ENCODE data around the gene LEMD1. TPM values are rescaled to one million over a fixed set of nuclear protein-coding genes. Genes with fewer than 3 reads are reported as not detected.

Gene LEMD1
- total RNA-seq, 1 experiment from 2014 or later, result 0.74 TPM

DNA sequence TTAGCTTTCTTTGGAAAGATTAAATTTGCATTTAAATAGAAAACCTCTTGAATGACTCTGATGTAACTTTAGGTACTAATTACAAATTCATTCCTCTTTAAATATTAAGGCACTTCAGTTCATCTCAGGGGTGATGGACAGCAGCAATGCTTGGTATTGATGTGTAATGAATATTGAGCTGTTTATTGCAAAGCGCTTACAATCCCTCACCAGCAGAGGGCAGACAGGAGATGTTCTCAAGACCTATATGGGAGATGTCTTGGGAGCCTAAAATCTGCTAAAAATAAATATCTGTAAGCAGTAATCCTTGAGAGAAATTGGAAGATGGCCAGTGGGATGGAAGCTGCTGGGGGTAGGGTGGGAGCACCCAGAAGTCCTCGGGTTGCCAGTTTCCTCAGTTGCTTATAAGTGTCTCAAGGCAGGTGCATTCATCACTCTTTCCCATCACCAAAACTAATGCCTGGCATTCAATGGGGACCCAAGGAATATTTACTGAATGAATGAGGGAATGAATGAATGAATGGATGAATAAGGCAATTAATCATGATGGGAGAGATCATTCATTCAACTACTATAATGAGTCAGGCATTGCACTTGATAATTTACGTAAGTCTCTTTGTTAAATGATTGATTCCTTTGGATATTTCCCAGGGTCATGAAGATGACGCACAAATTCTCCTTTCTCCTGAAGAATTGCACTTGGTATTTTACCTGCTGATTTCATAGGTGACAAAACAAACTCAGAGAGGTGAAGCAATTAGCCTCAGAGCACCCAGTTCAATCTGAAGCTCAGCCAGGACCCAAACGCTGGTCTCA, 67.4 kb downstream of the LEMD1 start:
- DNase-seq (ENCODE audit: low read depth), result peak; percentile 75

- no peak for DNase-seq (ENCODE audit: low read depth)
Measured at GRCh38 chr1:205353612-205354011, 68.2 kb downstream of the LEMD1 start.

DNA sequence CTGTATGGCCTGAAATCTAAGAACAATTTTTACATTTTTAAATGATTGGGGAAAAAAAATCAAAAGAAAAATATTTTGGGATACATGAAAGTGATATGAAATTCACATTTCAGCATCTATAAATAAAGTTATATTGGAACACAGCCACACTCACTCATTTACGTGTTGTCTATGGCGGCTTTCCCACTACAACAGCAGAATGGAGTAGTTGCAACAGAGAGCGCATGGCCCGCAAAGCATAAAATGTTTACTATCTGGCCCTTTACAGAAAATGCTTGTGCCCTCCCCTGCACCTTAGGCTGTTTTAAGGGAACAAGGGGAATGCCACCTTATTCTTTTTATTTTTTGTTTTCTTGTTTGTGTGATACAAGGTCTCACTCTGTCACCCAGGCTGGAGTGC, 68.7 kb downstream of the LEMD1 start:
- DNase-seq (ENCODE audit: low read depth), result no peak

DNA sequence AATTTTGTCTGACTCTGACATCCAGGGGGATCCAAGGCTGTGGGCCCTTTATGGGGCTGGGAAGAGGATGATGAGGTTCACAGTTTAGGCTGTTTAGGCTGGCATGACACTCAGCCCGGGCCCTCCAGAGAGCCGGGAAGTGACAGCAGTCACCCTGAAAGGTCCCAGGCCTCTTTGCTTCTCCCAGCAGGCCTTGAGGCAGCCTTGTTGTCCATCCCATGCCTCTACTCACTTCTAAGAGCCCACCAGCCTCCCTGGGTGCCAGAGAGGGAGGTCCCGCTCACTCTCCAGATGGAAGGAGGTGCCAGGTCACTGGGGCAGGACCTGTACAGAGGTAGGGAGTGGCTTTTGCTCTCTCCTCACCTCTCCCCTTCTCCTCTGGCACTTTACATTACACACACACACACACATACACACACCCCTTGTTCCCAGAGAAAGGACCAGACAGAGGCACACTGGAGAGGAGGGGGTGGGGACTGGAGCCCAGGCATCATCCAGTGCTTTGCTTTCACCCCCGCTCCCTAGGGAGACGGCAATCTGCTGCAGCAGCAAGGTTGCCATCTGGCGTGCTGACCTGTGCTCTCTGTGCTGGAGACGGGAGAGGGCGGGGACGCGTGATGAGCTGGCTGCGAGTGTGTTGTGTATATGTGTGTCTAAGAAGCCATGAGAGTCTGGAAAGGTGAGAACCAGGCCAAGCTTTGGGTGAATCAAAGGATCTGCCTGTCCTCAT, 69.7 kb downstream of the LEMD1 start:
- DNase-seq (ENCODE audit: low read depth), result peak; percentile 66

DNA sequence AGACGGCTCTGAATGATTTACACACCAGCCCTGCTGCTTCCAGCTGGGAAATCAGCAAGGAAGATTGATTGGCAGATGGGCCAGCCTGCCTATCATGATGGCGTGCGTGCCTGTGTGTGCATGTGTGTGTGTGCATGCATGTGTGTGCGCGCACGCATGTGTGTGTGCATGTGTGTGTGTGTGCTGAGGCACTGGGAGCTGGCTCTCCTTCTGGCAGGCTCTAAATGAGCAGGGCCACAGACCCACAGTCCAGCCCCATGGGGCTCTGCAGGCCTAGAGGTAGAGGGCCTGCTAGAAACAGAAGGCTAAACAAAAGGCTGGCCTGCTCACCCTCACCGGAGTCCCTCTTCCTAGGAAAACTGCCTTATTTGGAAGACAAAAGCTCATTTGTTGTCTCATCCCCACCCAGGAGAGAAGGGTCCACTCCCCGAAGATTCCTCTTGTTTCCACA, 71.1 kb downstream of the LEMD1 start:
- no peak for DNase-seq (ENCODE audit: low read depth)

DNA sequence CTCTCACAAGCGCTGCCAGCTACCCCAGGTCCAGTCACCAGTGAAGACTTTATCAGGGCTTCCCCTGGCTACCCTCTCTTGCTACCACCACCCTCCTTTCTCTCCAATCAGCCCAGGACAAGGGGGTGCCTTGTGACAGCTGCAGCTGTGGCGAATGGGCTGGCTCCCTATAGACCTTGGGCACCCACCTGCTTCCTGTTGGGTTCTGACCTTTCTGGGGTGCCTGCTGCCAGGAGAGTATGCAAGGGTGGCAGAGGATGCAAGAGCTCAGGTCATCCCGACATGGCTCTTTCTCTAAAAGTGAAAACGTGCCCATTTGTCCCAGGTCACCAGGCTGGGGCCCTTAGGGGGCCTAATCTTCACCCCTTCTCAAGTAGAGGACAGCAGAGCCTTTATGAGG, 71.7 kb downstream of the LEMD1 start:
- DNase-seq (ENCODE audit: low read depth), result no peak

GRCh38 chr1:205348554-205349487, 73.0 kb downstream of the LEMD1 start:
- DNase-seq (ENCODE audit: low read depth), result peak; percentile 72

DNA sequence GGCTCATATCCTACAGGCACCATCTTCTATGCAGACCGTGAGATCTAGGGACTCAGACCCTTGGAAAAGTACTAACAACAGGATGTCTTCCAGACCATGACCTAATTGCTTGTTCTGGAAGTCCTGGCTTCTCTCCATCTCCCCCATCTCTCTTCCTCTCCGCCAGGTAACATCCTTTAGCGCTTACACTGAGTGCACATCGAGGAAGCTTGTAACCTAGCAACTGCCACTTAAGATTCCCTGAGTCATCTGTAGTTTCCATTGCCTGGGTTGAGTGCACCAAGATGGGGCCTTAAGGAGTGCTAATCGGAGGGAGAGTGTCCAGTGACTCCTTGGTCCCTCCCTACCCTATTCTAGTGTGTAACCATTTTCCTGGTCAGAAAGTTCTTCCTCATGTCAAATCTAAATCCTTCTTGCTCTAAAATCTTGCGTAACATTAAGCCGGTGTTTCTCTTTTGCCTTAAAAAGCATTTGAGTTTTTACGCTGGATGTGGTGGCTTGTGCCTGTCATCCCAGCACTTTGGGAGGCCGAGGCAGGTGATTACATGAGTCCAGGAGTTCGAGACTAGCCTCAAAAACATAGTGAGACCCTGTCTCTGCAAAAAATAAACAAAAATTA, 74.8 kb downstream of the LEMD1 start:
- DNase-seq (ENCODE audit: low read depth), result peak; percentile 79

- DNase-seq (ENCODE audit: low read depth), result no peak
Measured at GRCh38 chr1:205345761-205346160, 76.1 kb downstream of the LEMD1 start.

DNA sequence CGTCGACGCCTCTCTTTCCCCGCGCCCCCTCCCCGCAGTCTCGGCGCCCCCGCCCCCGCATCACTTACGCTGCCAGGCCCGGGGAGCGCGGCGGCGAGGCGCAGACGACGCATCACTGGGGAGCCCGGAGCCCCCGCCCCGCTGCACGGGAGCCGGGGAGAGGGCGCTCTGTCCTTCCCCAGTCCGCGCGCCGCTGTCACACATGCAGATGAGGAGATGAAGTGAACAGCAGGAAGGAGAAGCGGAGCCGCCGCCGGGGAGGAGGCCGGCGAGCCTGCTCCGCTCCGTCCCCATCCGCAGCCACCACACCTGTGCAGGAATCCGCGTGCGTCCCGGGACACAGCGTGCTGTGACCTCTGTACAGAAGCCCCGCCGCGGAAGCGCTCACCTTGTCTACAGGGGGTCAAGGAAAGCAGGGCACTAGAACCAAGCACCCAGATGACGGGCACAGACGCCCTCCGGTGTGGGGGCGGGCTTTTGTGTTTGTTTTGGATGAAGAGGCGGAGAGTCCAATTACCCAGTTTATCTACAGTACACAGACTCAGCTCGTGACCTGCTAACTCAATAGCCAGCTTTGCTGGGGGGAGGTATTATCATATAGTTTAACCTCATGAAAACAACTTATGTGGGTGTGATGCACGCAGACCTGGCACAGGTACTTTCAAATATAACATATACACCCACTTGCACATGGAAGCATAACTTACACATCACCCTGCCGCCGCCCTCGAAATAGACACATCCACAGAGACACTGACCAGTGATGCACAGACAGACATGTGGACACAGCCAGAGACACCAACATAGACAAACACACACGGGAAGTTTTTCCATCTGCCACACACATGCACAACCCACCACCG, 77.6 kb downstream of the LEMD1 start:
- peak; percentile 49 for DNase-seq (ENCODE audit: low read depth)

- DNase-seq (ENCODE audit: low read depth), result peak; percentile 62
Measured at GRCh38 chr1:205343431-205344065, 78.3 kb downstream of the LEMD1 start.

DNA sequence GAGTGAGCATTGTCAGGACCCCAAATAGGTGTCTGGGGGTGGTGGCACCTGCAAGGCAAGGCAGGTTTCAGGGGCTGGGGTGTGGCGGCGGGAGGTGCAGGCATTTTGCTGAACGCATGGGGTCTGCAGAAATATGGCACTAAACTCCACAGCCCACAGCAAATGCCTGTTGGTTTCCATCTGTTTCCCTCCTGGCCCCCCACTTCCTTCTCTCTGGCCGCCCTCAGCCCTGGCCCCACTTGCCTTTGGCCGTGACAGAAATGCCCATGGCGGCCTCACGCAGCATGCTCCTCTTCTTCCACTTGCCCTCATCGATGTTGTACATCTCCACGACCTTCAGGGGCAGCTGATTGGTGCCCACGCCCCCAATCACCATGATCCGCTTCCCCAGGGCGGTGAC, 78.9 kb downstream of the LEMD1 start:
- no peak for DNase-seq (ENCODE audit: low read depth)

- DNase-seq (ENCODE audit: low read depth), result no peak
Measured at GRCh38 chr1:205340676-205341075, 81.2 kb downstream of the LEMD1 start.

- DNase-seq (ENCODE audit: low read depth), result no peak
Measured at GRCh38 chr1:205339717-205340116, 82.1 kb downstream of the LEMD1 start.

DNA sequence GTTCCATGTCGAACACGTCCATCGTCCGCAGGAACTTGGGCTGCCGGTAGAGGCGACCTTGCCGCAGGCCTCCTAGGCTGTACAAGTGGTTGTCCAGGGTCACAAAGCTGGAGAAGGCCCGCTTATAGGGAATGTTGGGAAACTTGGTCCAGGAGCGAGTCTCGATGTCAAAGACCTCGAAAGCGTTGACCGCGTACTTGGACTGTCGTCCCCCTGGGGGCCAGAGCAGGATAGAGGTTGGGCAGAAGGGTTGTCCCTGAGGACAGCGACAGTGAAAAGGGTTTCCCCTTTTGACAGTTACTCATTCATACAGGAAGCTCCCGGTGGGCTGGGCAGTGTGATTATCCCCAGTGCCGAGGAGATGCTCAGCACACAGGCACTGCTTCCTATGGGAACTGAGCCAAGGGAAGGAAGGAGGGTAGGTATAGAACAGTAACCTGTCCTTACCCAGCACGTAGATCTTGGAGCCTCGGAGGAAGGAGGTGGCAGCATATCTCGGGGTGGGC, 82.6 kb downstream of the LEMD1 start:
- no peak for DNase-seq (ENCODE audit: low read depth)

DNA sequence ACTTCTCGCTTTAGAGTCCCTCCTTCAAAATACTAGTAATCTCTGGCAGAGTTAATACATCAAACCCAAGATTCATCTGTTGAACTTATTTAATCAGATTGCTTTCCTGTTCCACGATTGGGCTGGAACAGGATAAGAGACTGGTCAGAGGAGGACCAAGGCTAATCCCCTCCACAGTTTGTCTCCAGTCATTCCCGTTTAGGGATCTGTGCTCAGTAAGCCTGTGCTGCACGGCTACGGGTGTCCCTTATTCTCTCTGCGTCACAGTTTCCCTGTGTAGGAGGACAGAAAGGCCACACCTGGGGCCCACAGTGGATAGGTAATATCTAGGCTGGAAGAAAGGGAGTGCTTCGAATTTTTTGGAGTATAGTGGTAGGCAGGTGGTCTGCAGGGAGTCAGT, 83.8 kb downstream of the LEMD1 start:
- DNase-seq (ENCODE audit: low read depth), result no peak

GRCh38 chr1:205337481-205337880, 84.4 kb downstream of the LEMD1 start:
- no peak for DNase-seq (ENCODE audit: low read depth)

GRCh38 chr1:205335692-205336091, 86.2 kb downstream of the LEMD1 start:
- peak; percentile 88 for DNase-seq (ENCODE audit: low read depth)

GRCh38 chr1:205332015-205332791, 89.7 kb downstream of the LEMD1 start:
- no peak for DNase-seq (ENCODE audit: low read depth)
